Measurements from ENCODE around the gene JAML. TPM values are rescaled to one million over a fixed set of nuclear protein-coding genes. Genes with fewer than 3 reads are reported as not detected.

JAML gene
- total RNA-seq, 1 donor from 2014 or later, result 0.09 TPM

DNA sequence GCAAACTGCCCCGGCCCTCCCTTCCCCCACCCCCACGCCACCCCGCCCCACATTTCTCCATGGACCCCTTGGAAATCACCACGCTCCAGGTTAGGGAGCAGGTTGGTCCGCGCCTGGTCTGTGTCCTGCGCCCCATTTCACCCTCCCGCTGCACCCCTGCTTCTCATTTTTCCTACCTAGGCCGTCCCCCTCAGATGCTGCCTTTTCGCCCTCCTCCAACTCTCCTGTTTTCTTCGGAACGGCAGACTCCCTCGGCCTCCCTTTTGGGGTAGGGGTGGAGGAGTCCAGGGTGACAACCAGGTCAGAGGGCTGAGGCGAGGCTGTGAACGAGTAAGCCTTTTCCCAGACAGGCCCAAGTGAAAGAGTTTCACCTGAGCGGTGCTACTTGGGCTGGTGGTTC lies 71.3 kb downstream of the JAML start:
- no peaks in the 10 kb centered on the region for H3K9me3 ChIP-seq (ENCODE audit: low read depth)
- H3K36me3 ChIP-seq, result no peaks in the 10 kb centered on the region
- H3K79me2 ChIP-seq (ENCODE audit: low read depth), result no peaks in the 10 kb centered on the region
- no peak overlapping the region for H3K9ac ChIP-seq
- no peak for DNase-seq (ENCODE audit: low spot score)
- H3K36me3 Mint-ChIP-seq, result no peaks in the 10 kb centered on the region
- no peak overlapping the region for H3K27ac ChIP-seq
- H3K27ac Mint-ChIP-seq, result no peak overlapping the region
- H2AFZ ChIP-seq (replicated peaks), result peak overlapping the region; percentile 98
- H3K4me2 ChIP-seq, result peak overlapping the region; percentile 99
- H3K4me3 ChIP-seq, result peak overlapping the region; percentile 83
- TF ChIP-seq EZH2phosphoT487 (IDR thresholded peaks at IDR 0.05), result no peak
- no peak for TF ChIP-seq CTCF (IDR thresholded peaks at IDR 0.05)
- TF ChIP-seq EZH2 (IDR thresholded peaks at IDR 0.05), result no peak
- H3K27me3 Mint-ChIP-seq (ENCODE audit: insufficient read depth, low read depth), result peaks cover 86% of the 10 kb centered on the region
- peaks cover 29% of the 10 kb centered on the region for H3F3A ChIP-seq (ENCODE audit: low read depth)
- H3K4me1 Mint-ChIP-seq, result peaks cover 24% of the 10 kb centered on the region
- no peaks in the 10 kb centered on the region for H4K20me1 ChIP-seq (ENCODE audit: low read depth)
- H3K9me3 Mint-ChIP-seq, result peaks cover 2% of the 10 kb centered on the region
- H3K4me1 ChIP-seq, result peaks cover 44% of the 10 kb centered on the region
- peak overlapping the region; percentile 83 for H3K4me3 Mint-ChIP-seq
- peaks cover 100% of the 10 kb centered on the region for H3K27me3 ChIP-seq

DNA sequence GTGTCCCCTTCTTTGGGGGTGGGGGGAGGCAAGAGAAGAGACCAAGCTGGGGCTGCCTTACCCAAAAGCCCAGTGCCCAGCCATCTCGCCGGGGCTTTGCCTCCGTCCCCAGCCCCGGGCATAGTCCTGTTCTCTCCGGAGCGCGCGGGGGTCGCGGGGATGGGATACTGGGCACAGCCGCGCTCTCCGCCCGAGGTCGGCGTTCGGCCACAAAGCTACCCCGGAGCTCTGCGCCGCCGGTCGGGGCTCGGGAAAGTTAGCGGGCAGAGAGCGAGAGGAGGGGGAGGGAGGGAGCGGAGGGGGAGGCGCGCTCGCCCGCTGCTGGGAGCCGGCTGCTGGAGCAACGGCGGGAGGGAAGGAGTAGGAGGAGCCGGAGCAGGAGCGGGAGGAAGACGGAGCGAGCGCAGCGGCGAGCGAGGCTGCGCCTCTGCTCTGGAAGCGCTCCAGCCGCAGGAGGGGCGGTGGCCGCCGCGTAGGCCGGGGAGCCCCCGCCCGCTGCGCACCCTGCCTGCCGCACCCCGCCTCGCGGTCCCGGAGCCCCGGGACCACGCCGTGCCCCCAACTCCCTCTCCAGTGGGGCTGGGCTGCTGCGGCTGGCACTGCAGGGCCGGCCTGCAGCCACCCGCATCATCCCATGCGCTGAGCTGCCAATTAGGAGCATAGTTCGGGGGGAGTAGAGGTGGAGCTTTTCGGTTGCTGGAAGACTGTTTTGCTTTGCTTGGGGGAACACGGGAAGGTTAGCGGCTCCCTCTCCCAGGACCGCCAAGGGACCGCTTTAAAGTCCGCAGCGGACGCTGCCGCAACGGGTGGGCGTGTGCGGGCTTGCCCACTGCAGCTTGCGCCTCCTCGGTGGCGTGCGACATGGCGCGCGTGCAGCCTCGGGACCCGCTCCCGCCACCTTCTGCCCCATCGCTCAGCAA lies 72.0 kb downstream of the JAML start, which contains the start of gene SCN4B:
Gene SCN4B (minus strand): TSS at position 272 of the 920 bp plus-strand sequence. CDS start 150 bp downstream, at position 122.
- H3K9me3 ChIP-seq (ENCODE audit: low read depth), result no peaks in the 10 kb centered on the region
- Mint-ChIP-seq H3K27ac (no peak within 1 kb of the TSS), H3K36me3 (no peaks in the 10 kb centered on the region), H3K27me3 (ENCODE audit: insufficient read depth, low read depth) (peaks cover 86% of the 10 kb centered on the region), H3K4me1 (peaks cover 24% of the 10 kb centered on the region), H3K4me3 (peak within 1 kb of the TSS; percentile 83), H3K9me3 (peaks cover 2% of the 10 kb centered on the region)
- TF ChIP-seq EZH2phosphoT487 (IDR thresholded peaks at IDR 0.05), result peak; percentile 66
- no peak for TF ChIP-seq CTCF (IDR thresholded peaks at IDR 0.05)
- TF ChIP-seq EZH2 (IDR thresholded peaks at IDR 0.05), result peak; percentile 74
- no peaks in the 10 kb centered on the region for H3K36me3 ChIP-seq
- H3K4me1 ChIP-seq, result peaks cover 44% of the 10 kb centered on the region
- peak within 1 kb of the TSS; percentile 99 for H3K4me2 ChIP-seq
- no peaks in the 10 kb centered on the region for H4K20me1 ChIP-seq (ENCODE audit: low read depth)
- no peak within 1 kb of the TSS for H3K27ac ChIP-seq
- peak within 1 kb of the TSS; percentile 83 for H3K4me3 ChIP-seq
- no peak within 1 kb of the TSS for H3K9ac ChIP-seq
- peaks cover 29% of the 10 kb centered on the region for H3F3A ChIP-seq (ENCODE audit: low read depth)
- H3K79me2 ChIP-seq (ENCODE audit: low read depth), result no peaks in the 10 kb centered on the region
- peak; percentile 93 for DNase-seq (ENCODE audit: low spot score)
- peak within 1 kb of the TSS; percentile 98 for H2AFZ ChIP-seq (replicated peaks)
- peaks cover 100% of the 10 kb centered on the region for H3K27me3 ChIP-seq

- H3K4me1 ChIP-seq, result peaks cover 37% of the 10 kb centered on the region
- H3K79me2 ChIP-seq (ENCODE audit: low read depth), result no peaks in the 10 kb centered on the region
- Mint-ChIP-seq H3K27me3 (ENCODE audit: insufficient read depth, low read depth) (peaks cover 84% of the 10 kb centered on the region), H3K27ac (no peak overlapping the region), H3K36me3 (no peaks in the 10 kb centered on the region), H3K9me3 (peaks cover 2% of the 10 kb centered on the region), H3K4me3 (peak overlapping the region; percentile 82), H3K4me1 (peaks cover 26% of the 10 kb centered on the region)
- H3K27ac ChIP-seq, result no peak overlapping the region
- peaks cover 27% of the 10 kb centered on the region for H3F3A ChIP-seq (ENCODE audit: low read depth)
- H4K20me1 ChIP-seq (ENCODE audit: low read depth), result no peaks in the 10 kb centered on the region
- H3K4me3 ChIP-seq, result peak overlapping the region; percentile 83
- no peaks in the 10 kb centered on the region for H3K9me3 ChIP-seq (ENCODE audit: low read depth)
- peak overlapping the region; percentile 99 for H3K4me2 ChIP-seq
- TF ChIP-seq CTCF (IDR thresholded peaks at IDR 0.05) (no peak), EZH2phosphoT487 (IDR thresholded peaks at IDR 0.05) (no peak), EZH2 (IDR thresholded peaks at IDR 0.05) (no peak)
- H3K36me3 ChIP-seq, result no peaks in the 10 kb centered on the region
- no peak overlapping the region for H3K9ac ChIP-seq
- peak overlapping the region; percentile 98 for H2AFZ ChIP-seq (replicated peaks)
- H3K27me3 ChIP-seq, result peaks cover 100% of the 10 kb centered on the region
- DNase-seq (ENCODE audit: low spot score), result no peak
Measured at GRCh38 chr11:118152020-118152551, 72.7 kb downstream of the JAML start.
